Glomerular endothelial cell (primary cell): ENCODE data around the gene BCAS2. TPM values are rescaled to one million over a fixed set of nuclear protein-coding genes. Genes with fewer than 3 reads are reported as not detected.

Experiments used
- DNase-seq: peaks from one replicate; pipeline ENCODE4 v3.0.0-alpha.2; 2011; ENCODE audit warnings: low read depth, low spot score; ENCODE audit errors: extremely low read depth
- total RNA-seq: library from RNA; depleted of rRNA; stranded (reverse); fragments of >200 nt; gene quantifications from 2 replicates; pipeline ENCODE4 v1.2.3, GENCODE V29; 2015

BCAS2 gene
- total RNA-seq, 1 donor from 2014 or later, result 45.1 TPM

DNA sequence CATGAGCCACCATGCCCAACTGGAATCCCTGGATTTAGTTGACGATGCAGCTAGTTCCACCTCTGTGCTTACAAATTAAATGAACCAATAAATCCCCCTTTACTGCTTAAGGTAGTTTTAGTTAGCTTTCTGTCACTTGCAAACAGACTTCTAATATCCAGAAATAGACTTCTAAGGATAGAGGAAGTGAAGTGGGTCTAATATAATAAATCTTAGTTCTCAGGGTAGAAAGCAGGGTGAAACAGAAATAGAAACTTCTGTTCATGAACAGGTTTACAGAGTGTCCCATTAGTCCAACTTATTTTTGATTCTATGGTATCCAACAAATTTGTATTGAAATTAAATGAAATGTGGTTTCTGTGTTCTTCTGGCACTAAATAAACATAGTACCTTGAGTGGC lies 20.1 kb downstream of the BCAS2 start:
- no peak for DNase-seq

DNA sequence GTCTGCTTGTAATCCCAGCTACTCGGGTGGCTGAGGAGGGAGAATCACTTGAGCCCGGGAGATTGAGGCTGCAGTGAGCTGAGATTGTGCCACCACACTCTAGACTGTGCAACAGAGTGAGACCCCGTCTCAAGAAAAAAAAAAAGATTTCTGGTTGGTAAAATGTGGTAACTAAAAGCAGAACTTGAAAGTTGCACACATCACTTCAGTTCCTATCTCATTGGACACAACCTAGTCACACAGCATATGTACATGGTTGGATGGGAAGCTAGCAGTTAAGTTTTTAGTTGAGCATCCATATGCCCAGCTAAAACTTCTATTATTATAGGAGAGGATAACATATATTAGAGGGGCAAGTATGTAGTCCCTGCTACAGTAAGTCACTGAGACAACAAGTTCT lies 22.1 kb downstream of the BCAS2 start:
- no peak for DNase-seq

DNA sequence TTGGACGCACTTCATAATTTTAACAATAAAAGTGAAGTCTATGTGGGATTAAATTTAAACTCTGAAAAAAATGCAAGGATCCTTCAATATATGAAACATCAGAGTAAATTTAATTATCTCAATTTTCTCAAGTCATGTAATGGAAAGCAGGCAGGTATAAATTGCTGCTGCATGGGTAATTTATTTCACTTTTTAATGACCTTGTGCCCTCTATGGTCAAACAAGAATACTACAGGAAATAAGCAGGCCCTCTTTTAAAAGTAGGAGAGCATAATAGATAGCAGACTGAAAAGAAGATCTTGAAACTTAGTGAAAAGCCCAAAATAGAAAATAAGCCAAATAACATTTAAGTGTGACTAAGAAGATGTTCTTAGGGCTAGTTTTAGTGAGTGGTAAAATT lies 22.9 kb downstream of the BCAS2 start:
- no peak for DNase-seq

DNA sequence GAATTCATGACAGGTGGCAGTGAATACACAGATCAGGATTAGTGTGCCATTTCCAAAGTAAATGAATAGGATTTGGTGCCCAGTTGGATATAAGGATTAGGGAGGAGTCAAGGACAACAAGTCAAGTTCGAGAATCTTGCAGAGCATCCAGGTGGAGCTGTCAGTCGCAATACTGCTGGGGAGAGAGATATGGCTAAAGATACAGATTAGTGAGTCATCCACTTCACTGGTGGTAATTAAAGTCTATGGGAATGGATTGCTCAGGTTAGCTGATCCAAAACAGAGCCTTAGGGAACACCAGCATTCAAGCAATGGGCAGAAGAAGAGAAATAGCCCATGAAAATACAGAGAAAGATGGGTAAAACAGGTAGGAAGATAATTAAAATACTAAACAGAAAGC lies 26.8 kb downstream of the BCAS2 start:
- no peak for DNase-seq

DNA sequence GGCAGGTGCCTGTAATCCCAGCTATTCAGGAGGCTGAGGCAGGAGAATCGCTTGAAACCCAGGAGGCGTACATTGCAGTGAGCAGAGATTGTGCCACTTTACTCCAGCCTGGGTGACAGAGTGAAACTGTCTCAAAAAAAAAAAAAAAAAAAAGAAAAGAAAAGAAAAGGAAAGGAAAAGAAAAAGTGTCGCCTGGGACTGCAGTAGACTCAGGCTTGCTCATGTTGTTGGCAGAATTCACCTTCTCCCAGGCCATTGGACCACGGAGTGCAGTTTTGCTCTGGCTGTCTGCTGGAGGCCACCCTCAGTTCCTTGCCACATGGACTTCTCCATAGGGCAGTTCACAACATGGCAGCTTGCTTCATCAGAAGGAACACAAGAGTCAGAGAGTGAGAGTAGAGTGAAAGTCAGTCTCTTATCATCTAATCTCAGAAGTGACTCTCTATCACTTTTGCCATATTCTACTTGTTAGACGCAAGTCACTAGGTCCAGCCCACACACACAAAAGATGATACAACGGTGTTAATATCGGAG lies 29.2 kb downstream of the BCAS2 start:
- DNase-seq, result no peak

DNA sequence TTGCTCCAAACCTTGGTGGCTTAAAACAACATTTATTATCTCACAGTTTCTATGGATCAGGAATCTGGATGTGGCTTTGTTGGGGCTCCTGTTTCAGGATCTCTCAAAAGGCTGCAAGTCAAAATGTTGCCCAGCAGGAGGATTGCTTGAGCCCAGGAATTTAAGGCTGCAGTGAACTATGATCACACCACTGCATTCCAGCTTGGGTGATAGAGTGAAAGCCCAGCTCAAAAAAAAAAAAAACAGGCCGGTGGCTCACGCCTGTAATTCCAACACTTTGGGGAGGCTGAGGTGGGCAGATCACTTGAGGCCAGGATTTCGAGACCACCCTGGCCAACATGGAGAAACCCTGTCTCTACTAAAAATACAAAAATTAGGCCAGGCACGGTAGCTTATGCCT lies 30.0 kb downstream of the BCAS2 start:
- no peak for DNase-seq

DNA sequence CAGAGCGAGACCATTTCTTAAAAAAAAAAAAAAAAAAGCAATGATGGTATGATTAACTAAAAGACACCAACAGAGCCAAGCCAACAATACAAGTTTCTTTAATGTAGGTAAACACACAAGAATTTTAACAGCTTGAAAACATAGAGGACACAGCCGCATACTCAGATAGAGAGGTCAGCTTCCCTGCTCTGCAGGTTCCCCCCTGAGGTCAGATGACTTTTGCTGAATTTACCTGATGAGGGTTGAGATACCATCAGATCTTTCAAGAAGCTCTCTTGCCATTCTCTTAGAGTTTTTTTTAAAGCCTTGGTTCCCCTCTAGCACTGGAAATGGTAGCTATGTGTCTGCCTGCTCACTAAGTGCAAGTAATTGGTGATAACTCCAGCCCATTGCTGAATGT lies 31.1 kb downstream of the BCAS2 start:
- DNase-seq, result no peak

DNA sequence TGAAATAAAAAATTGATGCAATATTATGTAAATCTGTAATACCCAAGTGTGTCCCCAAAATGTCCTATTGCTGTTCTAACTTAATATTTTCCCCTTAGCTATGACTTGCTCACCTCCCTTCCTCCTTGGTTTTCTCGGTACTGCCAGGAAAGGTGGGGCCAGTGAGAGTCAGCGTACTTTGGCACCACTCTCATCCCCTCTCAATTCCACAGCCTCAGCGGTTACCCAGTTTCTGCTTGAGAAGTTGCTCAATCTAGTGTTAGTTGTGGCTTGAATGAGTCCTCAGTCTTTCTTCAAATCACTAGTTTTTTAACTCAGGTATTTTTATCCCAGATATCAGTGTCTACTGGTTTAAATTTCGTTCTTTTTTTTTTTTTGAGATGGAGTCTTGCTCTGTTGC lies 32.3 kb downstream of the BCAS2 start:
- no peak for DNase-seq

DNA sequence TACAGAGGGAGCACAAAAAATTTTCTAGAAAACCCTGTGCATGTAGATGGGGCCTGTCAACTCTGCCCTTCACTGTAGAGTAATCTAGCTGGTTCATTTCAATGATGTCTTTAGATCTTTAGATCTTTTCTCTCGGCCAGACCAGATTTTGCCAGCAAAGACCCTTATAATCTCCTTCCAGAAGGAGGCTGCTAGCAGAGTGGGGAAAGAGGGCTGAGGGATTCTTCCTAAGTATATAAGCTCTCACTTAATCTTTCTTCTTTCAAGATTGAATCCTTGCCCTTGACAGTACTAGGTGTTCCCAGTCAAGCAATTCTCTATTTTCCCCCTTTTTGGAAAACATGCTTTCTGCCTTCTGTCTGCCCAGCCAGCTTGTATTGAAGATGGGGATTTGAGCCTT lies 34.3 kb downstream of the BCAS2 start:
- no peak for DNase-seq

DNA sequence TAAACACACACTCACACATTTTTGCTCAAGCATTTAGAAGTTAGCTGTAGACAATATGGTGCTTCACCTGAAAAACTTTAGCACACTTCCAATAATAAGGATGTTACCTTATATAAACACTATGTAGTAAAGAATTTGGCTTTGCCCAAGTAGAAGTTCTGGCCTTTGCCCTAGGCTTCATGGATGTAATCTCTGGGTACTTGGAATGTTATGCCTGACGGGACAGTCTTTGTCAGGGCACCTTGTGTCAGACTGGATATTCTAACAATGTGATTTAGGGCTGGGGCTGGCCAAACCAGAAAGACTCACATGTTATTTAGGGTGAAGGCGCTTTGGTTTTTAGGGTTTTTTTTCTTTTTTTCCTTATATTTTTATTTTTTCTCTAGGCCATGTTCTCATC lies 35.6 kb downstream of the BCAS2 start:
- DNase-seq, result no peak

DNA sequence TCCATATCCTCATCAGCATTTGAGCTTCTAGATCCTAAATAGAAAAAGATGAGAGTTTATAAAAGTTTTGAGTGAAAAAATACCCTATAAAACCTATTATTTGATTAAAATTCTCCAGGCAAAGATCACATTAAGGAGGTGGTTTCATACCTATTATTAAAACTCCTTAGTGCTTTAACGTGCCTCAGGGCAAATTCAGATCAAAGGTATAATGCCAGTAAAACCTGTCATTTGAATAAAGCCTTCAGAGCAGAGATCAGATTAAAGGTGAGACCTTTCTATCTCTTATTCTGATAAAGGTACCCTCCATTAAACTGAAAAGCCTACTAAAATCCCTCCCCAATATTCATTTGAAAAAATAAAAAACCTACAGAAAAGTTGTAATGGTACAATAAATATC lies 36.1 kb downstream of the BCAS2 start:
- DNase-seq, result no peak

DNA sequence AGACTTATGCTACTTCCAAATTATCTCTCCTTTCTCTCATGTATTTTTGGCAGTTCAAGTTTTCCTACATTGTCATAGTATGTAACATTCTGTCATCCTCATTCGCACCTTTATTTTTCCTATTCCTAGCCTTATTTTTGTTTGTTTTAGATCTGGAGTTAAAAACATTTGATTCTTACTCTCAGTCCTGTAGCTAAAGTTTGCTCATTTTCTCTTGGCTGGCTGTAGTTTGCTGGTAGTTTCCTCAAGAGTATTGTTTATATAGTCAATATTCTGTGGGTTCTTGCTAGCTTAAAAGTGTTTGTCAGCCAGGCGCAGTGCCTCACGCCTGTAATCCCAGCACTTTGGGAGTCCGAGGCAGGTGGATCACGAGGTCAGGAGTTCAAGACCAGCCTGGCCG lies 40.6 kb downstream of the BCAS2 start:
- no peak for DNase-seq

DNA sequence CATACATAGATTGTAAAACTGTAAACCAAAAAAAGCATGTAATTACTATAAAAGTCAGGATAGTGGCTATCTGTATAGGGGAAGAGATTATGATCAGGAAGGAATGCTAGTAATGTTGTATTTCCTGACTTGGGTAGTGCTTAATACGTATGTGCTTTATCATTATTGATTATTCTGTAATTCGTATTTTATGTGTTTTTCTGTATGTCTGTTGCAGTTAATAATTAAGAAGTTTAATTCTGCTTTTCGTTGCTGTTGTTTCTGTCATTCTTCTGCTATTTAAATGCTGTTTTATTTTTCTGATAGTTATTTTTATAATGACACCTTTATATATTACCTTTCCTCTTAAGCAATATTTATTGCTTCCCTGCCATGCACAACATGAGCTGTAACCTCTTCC lies 41.1 kb downstream of the BCAS2 start:
- DNase-seq, result no peak

DNA sequence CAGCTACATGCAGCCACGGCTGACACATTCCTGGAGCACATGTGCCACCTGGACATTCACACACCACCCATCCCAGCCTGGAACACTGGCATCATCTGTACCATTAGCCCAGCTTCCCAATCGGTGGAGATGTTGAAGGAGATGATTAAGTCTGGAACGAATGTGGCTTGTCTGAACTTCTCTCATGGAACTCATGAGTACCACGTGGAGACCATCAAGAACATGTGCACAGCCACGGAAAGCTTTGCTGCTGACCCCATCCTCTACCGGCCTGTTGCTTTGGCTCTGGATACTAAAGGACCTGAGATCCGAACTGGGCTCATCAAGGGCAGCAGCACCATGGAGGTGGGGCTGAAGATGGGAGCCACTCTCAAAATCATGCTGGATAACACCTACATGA lies 45.4 kb downstream of the BCAS2 start:
- DNase-seq, result no peak

DNA sequence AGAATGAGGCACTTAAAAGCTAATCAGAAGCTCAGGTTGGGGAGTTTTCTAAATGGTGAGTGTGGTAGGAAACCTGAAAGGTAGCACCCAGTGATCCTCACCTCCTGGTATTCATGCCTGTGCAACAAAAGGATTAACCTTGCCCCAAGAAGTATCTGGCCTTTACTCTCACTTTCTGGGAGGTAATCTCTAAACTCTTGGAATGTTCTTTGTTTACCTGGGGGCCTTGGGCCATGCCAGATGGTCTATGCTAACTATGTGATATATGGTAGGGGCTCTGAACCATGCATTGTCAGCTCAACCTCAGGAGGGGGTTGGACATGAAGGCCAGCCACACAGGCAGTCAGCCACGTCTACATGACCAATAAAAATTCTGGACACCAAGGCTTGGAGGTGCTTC lies 46.0 kb downstream of the BCAS2 start:
- no peak for DNase-seq

DNA sequence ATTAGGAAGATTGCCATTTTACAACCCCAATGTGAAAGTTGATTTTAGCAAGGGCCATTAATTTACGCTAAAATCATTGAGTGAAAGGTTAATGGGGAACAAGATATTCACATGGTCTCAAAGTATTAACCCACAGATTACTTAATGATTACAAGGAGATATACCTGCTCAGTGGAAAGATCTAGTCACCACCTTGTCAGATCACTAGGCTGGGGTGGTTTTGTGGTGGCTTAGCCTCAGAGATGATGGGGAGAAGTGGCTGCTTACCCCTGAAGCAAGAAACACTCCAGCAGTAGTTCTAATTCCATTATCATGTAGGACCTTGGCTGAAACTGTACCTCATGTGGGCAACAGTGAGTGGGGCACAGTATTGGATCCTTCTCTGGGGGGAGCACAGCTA lies 50.3 kb downstream of the BCAS2 start:
- DNase-seq, result no peak

DNA sequence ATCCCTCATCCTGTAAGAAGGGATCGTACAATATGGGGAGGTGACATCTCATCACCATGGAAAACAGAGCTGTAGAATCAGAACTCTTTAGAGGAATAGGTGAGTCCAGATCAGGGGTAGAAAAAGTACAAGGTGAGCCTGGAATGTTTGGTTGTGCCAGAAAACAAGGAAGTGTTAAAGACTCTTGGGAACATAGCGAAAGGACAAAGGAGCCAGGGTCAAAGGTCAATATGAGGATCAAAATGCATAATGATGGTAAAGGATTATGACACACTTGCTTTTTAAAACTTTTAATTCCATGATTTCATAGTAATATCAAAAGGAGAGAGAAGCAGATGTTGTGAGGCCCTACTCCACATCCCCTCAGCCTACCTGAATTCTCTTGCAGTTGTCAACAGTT lies 51.2 kb downstream of the BCAS2 start:
- no peak for DNase-seq

DNA sequence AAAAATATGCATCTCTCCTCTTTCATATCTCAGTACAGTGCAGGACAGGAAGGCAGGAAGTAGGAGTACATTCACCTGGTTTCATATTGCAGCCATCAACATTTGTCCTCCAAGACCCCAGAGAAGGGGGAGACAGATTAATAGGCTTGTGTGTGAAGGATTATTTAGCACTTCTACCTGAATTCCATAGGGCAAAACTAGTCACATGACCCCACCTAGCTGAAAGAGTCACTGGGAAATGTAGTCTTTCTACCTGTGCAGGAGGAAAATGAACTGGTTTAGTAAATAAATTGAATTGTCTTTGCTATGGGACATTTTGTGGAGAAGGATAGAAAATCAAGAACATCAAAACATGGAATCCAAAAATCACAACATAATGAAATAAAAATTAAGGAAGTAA lies 56.5 kb downstream of the BCAS2 start:
- no peak for DNase-seq

DNA sequence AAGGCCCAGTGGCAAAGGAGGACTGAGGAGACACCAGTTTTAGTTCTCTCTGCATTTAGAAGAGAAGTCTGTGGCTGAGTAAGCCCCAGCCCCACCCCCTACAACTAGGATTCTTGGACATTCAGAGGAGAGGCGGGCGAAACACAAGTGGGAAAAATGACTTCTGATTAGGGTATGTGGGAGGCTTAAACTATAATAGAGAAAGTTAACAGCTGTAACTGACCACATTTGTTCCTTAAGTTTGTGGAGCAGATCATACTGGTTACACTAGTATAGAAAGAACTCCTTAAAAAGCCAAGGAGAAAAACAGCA lies 59.2 kb downstream of the BCAS2 start:
- DNase-seq, result no peak

DNA sequence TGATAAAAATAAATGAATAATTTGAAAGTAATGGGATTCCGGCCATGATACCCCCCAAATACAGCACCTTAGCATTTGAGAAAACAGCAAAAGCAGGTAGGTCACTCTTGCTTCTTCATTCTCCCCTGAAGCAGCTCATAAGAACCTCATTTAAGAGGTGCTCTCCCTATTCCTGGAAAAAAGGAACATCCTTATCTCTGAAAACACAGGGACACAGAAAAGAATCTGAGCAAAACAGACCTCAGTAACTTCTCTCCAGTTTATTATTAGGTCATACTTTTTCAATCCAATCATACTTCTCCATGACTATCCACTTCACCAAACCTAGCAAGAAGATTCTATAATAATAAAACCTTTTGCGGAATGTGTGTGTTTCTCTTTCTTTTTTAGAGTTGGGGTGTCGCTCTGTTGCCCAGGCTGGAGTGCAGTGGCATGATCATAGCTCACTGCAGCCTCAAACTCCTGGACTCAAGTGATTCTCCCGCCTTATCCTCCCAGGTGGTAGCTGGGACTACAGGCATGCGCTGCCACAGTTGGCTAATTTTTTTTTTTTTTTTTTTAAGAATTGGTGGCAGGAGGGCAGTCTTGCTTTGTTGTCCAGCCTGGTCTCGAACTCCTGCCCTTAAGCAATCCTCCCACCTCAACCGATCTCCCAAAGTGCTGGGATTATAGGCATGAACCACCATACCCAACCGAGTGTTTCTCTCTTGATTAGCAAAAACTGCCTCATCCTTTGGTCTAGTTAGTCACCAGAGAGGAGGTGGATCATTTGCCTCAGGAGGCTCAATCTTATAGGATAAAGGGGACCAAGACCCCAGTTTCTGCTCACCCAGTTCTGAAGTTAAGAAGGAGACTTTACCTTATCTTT lies 59.8 kb downstream of the BCAS2 start:
- no peak for DNase-seq
